ENCODE measurements around the gene CFAP70. TPM values are rescaled to one million over a fixed set of nuclear protein-coding genes. Genes with fewer than 3 reads are reported as not detected.
"Not testable (repeated sequence)": the region's sequence is repeated elsewhere in the genome, so short reads cannot be mapped to it uniquely, and the experiment has no call there.

CFAP70 gene
- total RNA-seq, 1 experiment from 2014 or later, result 0.06 TPM

- H3K36me3 ChIP-seq (ENCODE audit: insufficient read depth, low read length, poor library complexity, severe bottlenecking), result peaks cover 17% of the 10 kb centered on the region
- no peaks in the 10 kb centered on the region for H3K27me3 ChIP-seq (replicated peaks; ENCODE audit: insufficient read depth, low read depth, low read length, poor library complexity)
- no peak overlapping the region for H3K4me3 ChIP-seq (ENCODE audit: low read depth, low read length, poor library complexity, severe bottlenecking)
- ChIA-PET POLR2A (ENCODE audit: low non-redundant PET) (interaction anchor here (0.6 kb wide), 1 partner anchor 98 kb away, joined by 3 read pairs; no protein-coding TSS in a partner anchor), CTCF (no interaction called here)
- BruUV-seq (replicated peaks), result no TSS peak
- intact Hi-C loops (cut with micrococcal nuclease; ENCODE audit: unreplicated experiment), result no loop called here
- DNase-seq (ENCODE audit: low spot score), result no peak
- no peak for TF ChIP-seq CTCF (conservative IDR thresholded peaks at IDR 0.05; ENCODE audit: low read depth, low read length)
- no peak for TF ChIP-seq EZH2 (IDR thresholded peaks at IDR 0.05; ENCODE audit: borderline replicate concordance, low read depth, low read length, poor library complexity, severe bottlenecking)
- no peaks in the 10 kb centered on the region for H3K4me1 ChIP-seq (ENCODE audit: insufficient read depth, low read length, poor library complexity, severe bottlenecking)
- no peak overlapping the region for H3K27ac ChIP-seq (ENCODE audit: low read depth, low read length, poor library complexity, severe bottlenecking)
- no peaks in the 10 kb centered on the region for H3K9me3 ChIP-seq (ENCODE audit: low read depth, low read length, poor library complexity, severe bottlenecking)
These were observed 43.0 kb upstream of the CFAP70 start for GRCh38 chr10:73401636-73402035.

- no peak overlapping the region for H3K27ac ChIP-seq (ENCODE audit: low read depth, low read length, poor library complexity, severe bottlenecking)
- H3K36me3 ChIP-seq (ENCODE audit: insufficient read depth, low read length, poor library complexity, severe bottlenecking), result peaks cover 38% of the 10 kb centered on the region
- TF ChIP-seq EZH2 (IDR thresholded peaks at IDR 0.05; ENCODE audit: borderline replicate concordance, low read depth, low read length, poor library complexity, severe bottlenecking), result no peak
- TF ChIP-seq CTCF (conservative IDR thresholded peaks at IDR 0.05; ENCODE audit: low read depth, low read length), result no peak
- no peaks in the 10 kb centered on the region for H3K4me1 ChIP-seq (ENCODE audit: insufficient read depth, low read length, poor library complexity, severe bottlenecking)
- H3K4me3 ChIP-seq (ENCODE audit: low read depth, low read length, poor library complexity, severe bottlenecking), result no peak overlapping the region
- H3K27me3 ChIP-seq (replicated peaks; ENCODE audit: insufficient read depth, low read depth, low read length, poor library complexity), result no peaks in the 10 kb centered on the region
- no peak for DNase-seq (ENCODE audit: low spot score)
- intact Hi-C loops (cut with micrococcal nuclease; ENCODE audit: unreplicated experiment), result no loop called here
- BruUV-seq (replicated peaks), result no TSS peak
- no peaks in the 10 kb centered on the region for H3K9me3 ChIP-seq (ENCODE audit: low read depth, low read length, poor library complexity, severe bottlenecking)
- ChIA-PET CTCF (no interaction called here), POLR2A (ENCODE audit: low non-redundant PET) (no interaction called here)
These were observed 40.4 kb upstream of the CFAP70 start for GRCh38 chr10:73399063-73399462.

DNA sequence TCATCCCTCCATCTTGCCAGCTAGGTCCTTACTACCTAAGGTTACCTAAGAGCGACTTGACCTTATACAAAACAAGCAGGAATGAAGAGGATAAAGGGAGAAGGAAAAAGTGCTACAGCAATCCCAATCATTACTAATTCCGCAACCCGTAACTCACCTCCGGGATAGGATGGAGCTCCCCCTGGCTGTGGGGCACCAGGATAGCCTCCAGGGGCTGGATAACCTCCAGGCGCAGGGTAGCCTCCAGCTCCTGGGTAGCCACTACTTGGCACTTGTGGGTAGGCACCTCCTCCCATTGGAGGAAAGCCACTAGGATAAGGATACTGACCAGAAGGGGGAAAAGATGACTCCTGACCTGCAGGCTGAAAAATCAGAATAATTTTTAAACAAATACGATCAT, 39.4 kb upstream of the CFAP70 start:
- POLR2A ChIA-PET (ENCODE audit: low non-redundant PET), result no interaction called here
- DNase-seq (ENCODE audit: low spot score), result no peak
- no peaks in the 10 kb centered on the region for H3K9me3 ChIP-seq (ENCODE audit: low read depth, low read length, poor library complexity, severe bottlenecking)
- H3K27me3 ChIP-seq (replicated peaks; ENCODE audit: insufficient read depth, low read depth, low read length, poor library complexity), result no peaks in the 10 kb centered on the region
- H3K4me3 ChIP-seq (ENCODE audit: low read depth, low read length, poor library complexity, severe bottlenecking), result no peak overlapping the region
- no peaks in the 10 kb centered on the region for H3K4me1 ChIP-seq (ENCODE audit: insufficient read depth, low read length, poor library complexity, severe bottlenecking)
- TF ChIP-seq EZH2 (IDR thresholded peaks at IDR 0.05; ENCODE audit: borderline replicate concordance, low read depth, low read length, poor library complexity, severe bottlenecking), result no peak
- TF ChIP-seq CTCF (conservative IDR thresholded peaks at IDR 0.05; ENCODE audit: low read depth, low read length), result peak; percentile 34
- H3K36me3 ChIP-seq (ENCODE audit: insufficient read depth, low read length, poor library complexity, severe bottlenecking), result peaks cover 38% of the 10 kb centered on the region
- CTCF ChIA-PET, result no interaction called here
- intact Hi-C loops (cut with micrococcal nuclease; ENCODE audit: unreplicated experiment), result no loop called here
- no peak overlapping the region for H3K27ac ChIP-seq (ENCODE audit: low read depth, low read length, poor library complexity, severe bottlenecking)
- BruUV-seq (replicated peaks), result no TSS peak

DNA sequence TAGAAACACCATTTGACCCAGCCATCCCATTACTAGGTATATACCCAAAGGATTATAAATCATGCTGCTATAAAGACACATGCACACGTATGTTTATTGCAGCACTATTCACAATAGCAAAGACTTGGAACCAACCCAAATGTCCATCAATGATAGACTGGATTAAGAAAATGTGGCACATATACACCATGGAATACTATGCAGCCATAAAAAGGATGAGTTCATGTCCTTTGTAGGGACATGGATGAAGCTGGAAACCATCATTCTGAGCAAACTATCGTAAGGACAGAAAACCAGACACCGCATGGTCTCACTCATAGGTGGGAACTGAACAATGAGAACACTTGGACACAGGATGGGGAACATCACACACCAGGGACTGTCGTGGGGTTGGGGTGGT, 35.7 kb upstream of the CFAP70 start:
- POLR2A ChIA-PET (ENCODE audit: low non-redundant PET); H3K4me1 ChIP-seq (ENCODE audit: insufficient read depth, low read length, poor library complexity, severe bottlenecking); H3K27ac ChIP-seq (ENCODE audit: low read depth, low read length, poor library complexity, severe bottlenecking); H3K9me3 ChIP-seq (ENCODE audit: low read depth, low read length, poor library complexity, severe bottlenecking); H3K4me3 ChIP-seq (ENCODE audit: low read depth, low read length, poor library complexity, severe bottlenecking); CTCF ChIA-PET; BruUV-seq (replicated peaks); intact Hi-C loops (cut with micrococcal nuclease; ENCODE audit: unreplicated experiment); H3K27me3 ChIP-seq (replicated peaks; ENCODE audit: insufficient read depth, low read depth, low read length, poor library complexity); DNase-seq (ENCODE audit: low spot score): not testable (repeated sequence)
- H3K36me3 ChIP-seq (ENCODE audit: insufficient read depth, low read length, poor library complexity, severe bottlenecking), result peaks cover 55% of the 10 kb centered on the region
